Smooth muscle cell (in vitro differentiated cells): ENCODE results near the gene CIAO2A. TPM values are rescaled to one million over a fixed set of nuclear protein-coding genes. Genes with fewer than 3 reads are reported as not detected.

Source experiments
- DNase-seq: peaks from one replicate; lab custom pipeline; 2025; ENCODE audit not compliant: unreplicated experiment; lab: John Stamatoyannopoulos, UW
- H2AFZ ChIP-seq: fragments of 200-600 bp; sonication (generic); 2 replicates; pipeline ENCODE4 v1.6.0; 2016; ENCODE audit warnings: antibody characterized with exemption, low read depth, mild to moderate bottlenecking
- H3F3A ChIP-seq: fragments of 200-600 bp; sonication (generic); 2 replicates; pipeline ENCODE4 v1.6.0; 2017; ENCODE audit warnings: antibody characterized with exemption, low read depth
- H3K27ac ChIP-seq: fragments of 200-600 bp; sonication (generic); 2 replicates; pipeline ENCODE4 v1.5.1; 2016; ENCODE audit warnings: low read depth, mild to moderate bottlenecking
- H3K27me3 ChIP-seq: fragments of 200-600 bp; sonication (generic); 2 replicates; pipeline ENCODE4 v1.6.1; 2016; ENCODE audit warnings: low read depth, mild to moderate bottlenecking
- H3K36me3 ChIP-seq: fragments of 200-600 bp; sonication (generic); 2 replicates; pipeline ENCODE4 v1.5.1; 2016; ENCODE audit warnings: low read depth
- H3K4me1 ChIP-seq: fragments of 200-600 bp; sonication (generic); 2 replicates; pipeline ENCODE4 v1.5.1; 2016; ENCODE audit warnings: low read depth
- H3K4me2 ChIP-seq: fragments of 200-600 bp; sonication (generic); 2 replicates; pipeline ENCODE4 v1.6.0; 2016; ENCODE audit warnings: mild to moderate bottlenecking
- H3K4me3 ChIP-seq: fragments of 200-600 bp; sonication (generic); 2 replicates; pipeline ENCODE4 v1.5.1; 2016; ENCODE audit warnings: mild to moderate bottlenecking
- H3K79me2 ChIP-seq: fragments of 200-600 bp; sonication (generic); 2 replicates; pipeline ENCODE4 v1.6.0; 2016; ENCODE audit warnings: low read depth, mild to moderate bottlenecking
- H3K9ac ChIP-seq: fragments of 200-600 bp; sonication (generic); 2 replicates; pipeline ENCODE4 v1.6.0; 2016; ENCODE audit warnings: low read depth
- H3K9me3 ChIP-seq: fragments of 200-600 bp; sonication (generic); replicated peaks from 2 replicates; pipeline ENCODE4 v1.5.1; 2016; ENCODE audit warnings: low read depth
- H4K20me1 ChIP-seq: fragments of 200-600 bp; sonication (generic); 2 replicates; pipeline ENCODE4 v1.6.0; 2016; ENCODE audit warnings: low read depth
- WGBS: methylation state at CpG from one replicate; pipeline ENCODE4 v1.1.7; 2016; ENCODE audit warnings: low lambda C conversion rate; 5-methylcytosine and 5-hydroxymethylcytosine counted together
- polyA plus RNA-seq: library from polyadenylated mRNA; unstranded; fragments of >200 nt; fragmentation: Nextera tagmentation; extraction: Ambion mirVana; gene quantifications from 2 replicates; pipeline ENCODE4 v1.2.1, GENCODE V29; 2016
- total RNA-seq: library from RNA; depleted of rRNA; stranded (reverse); fragments of >200 nt; gene quantifications from 2 replicates; pipeline ENCODE4 v1.2.3, GENCODE V29; 2014
- TF ChIP-seq, protein P1 (sequence below): fragments of 200-600 bp; sonication (generic); IDR thresholded peaks from 2 replicates; pipeline ENCODE4 v1.5.1; 2017; ENCODE audit warnings: borderline replicate concordance, mild to moderate bottlenecking, antibody characterized with exemption; ENCODE audit not compliant: insufficient read depth, poor library complexity, severe bottlenecking

Gene CIAO2A
- total and polyA plus RNA-seq, 2 experiments from 2014 or later, result 110 to 123 TPM

DNA sequence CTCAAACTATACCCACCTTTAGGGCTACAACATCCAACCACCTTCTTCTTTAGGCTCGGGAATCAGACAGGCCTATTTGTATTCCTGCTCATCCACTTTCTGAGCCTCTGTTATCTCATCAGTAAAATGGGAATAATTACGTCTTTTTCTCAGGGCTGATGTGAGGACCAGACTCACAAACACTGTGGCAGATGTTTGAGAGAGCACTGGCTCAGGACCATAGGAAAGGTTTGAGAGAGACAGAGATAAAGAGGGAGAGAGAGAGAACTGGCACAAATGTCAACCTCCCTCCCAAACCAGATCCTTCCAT, 42.6 kb downstream of the CIAO2A start:
- WGBS, result 90% methylated on average over 2 of the region's 2 CpGs
- Histone ChIP-seq H3K79me2 (no peaks in the 10 kb centered on the region), H3F3A (no peaks in the 10 kb centered on the region), H3K36me3 (no peaks in the 10 kb centered on the region), H3K4me1 (peaks cover 6% of the 10 kb centered on the region), H3K9ac (no peak overlapping the region), H2AFZ (no peak overlapping the region), H3K27me3 (peaks cover 33% of the 10 kb centered on the region), H3K9me3 (no peaks in the 10 kb centered on the region), H3K27ac (no peak overlapping the region), H3K4me2 (no peak overlapping the region), H4K20me1 (no peaks in the 10 kb centered on the region), H3K4me3 (no peak overlapping the region)
- no peak for DNase-seq
- TF ChIP-seq, protein P1, sequence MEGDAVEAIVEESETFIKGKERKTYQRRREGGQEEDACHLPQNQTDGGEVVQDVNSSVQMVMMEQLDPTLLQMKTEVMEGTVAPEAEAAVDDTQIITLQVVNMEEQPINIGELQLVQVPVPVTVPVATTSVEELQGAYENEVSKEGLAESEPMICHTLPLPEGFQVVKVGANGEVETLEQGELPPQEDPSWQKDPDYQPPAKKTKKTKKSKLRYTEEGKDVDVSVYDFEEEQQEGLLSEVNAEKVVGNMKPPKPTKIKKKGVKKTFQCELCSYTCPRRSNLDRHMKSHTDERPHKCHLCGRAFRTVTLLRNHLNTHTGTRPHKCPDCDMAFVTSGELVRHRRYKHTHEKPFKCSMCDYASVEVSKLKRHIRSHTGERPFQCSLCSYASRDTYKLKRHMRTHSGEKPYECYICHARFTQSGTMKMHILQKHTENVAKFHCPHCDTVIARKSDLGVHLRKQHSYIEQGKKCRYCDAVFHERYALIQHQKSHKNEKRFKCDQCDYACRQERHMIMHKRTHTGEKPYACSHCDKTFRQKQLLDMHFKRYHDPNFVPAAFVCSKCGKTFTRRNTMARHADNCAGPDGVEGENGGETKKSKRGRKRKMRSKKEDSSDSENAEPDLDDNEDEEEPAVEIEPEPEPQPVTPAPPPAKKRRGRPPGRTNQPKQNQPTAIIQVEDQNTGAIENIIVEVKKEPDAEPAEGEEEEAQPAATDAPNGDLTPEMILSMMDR, result no peak

- TF ChIP-seq, protein P1, result no peak
- Histone ChIP-seq H3K27me3 (peaks cover 38% of the 10 kb centered on the region), H2AFZ (no peak overlapping the region), H3K36me3 (no peaks in the 10 kb centered on the region), H3K9me3 (no peaks in the 10 kb centered on the region), H3F3A (no peaks in the 10 kb centered on the region), H3K4me3 (no peak overlapping the region), H3K9ac (no peak overlapping the region), H3K27ac (no peak overlapping the region), H3K4me2 (no peak overlapping the region), H4K20me1 (no peaks in the 10 kb centered on the region), H3K4me1 (peaks cover 6% of the 10 kb centered on the region), H3K79me2 (no peaks in the 10 kb centered on the region)
- DNase-seq, result no peak
- 87% methylated on average over 8 of the region's 8 CpGs for WGBS
These were observed 43.2 kb downstream of the CIAO2A start for GRCh38 chr15:64050281-64051092.

DNA sequence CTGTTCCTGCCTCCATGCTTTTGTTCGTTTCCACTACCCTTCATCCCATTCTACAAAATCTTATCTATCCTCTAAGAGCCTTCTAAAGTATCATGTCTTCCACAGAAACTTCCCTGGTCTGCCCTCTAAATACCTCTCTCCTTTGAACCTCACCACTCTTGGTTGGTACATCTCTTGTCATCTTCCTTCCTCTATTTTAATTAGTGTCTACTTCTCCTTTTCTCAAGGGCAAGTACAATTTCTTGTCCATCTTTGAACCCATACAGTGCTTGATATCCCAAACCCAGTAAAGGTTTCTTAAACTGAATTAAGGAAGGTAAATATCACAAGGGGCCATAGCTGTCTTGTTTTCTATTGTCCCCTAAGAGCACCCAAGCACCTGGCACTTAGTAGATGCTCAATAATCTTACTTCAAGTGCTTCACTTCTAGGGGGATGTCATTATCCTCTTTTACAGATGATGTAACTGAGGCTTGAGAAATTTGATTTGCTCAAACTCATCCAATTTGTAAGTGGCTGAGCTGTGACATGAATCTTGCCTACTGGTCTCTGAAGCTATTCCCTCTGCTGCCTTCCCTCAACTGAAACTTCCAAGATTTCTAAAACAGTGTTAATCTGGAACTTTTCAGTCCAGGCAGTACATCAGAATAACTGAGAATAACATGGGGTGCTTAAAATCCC, 44.7 kb downstream of the CIAO2A start:
- Histone ChIP-seq H4K20me1 (no peaks in the 10 kb centered on the region), H3K4me1 (peaks cover 6% of the 10 kb centered on the region), H3K79me2 (no peaks in the 10 kb centered on the region), H3K9me3 (no peaks in the 10 kb centered on the region), H3K27ac (no peak overlapping the region), H3K4me3 (no peak overlapping the region), H3K36me3 (no peaks in the 10 kb centered on the region), H3K27me3 (peaks cover 54% of the 10 kb centered on the region), H2AFZ (no peak overlapping the region), H3K4me2 (no peak overlapping the region), H3K9ac (no peak overlapping the region), H3F3A (no peaks in the 10 kb centered on the region)
- no peak for DNase-seq
- WGBS, result 85% methylated on average over 1 of the region's 1 CpG
- TF ChIP-seq, protein P1, result no peak
